ENCODE data around the gene GPR156. TPM values are rescaled to one million over a fixed set of nuclear protein-coding genes. Genes with fewer than 3 reads are reported as not detected.
"Not testable (repeated sequence)": the region's sequence is repeated elsewhere in the genome, so short reads cannot be mapped to it uniquely, and the experiment has no call there.

Gene GPR156
- polyA plus RNA-seq, 1 donor = 3.4 TPM

DNA sequence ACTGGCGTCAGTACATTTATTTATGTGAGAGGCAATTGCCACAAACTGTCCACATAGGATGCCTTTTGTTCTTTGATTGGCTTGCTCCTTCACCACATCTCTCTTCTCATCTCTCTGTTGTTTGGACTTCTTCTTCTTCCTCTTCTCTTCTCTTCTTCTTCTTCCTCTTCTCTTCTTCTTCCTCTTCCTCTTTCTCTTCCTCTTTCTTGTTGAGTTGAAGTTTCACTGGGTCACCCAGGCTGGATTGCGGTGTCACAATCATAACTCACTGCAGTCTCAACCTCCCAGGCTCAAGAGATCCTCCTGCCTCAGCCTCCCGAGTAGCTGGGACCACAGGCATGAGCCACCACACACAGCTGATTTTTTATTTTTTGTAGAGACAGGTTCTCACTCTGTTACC lies 123.1 kb downstream of the GPR156 start:
- DNase-seq = no peak

DNA sequence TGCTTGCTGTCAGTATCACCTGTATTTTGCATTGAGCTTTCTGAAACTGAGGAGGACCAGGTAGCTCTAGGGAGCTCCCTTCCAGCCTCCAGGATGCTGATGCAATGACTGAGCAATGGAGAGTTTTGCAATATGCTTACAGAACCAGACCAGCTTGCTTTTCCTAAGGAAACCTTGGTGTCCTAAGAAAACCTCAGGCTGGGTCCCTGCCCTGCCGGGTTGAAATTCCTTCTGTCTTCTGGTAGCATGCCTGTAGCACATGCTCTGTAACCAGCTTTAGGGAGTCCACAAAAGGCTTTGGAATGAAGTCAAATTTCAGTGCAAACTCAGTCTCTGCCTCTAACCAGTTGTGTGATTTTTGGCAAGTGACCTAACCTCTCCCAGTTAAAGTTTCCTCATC lies 125.0 kb downstream of the GPR156 start:
- DNase-seq = no peak

DNA sequence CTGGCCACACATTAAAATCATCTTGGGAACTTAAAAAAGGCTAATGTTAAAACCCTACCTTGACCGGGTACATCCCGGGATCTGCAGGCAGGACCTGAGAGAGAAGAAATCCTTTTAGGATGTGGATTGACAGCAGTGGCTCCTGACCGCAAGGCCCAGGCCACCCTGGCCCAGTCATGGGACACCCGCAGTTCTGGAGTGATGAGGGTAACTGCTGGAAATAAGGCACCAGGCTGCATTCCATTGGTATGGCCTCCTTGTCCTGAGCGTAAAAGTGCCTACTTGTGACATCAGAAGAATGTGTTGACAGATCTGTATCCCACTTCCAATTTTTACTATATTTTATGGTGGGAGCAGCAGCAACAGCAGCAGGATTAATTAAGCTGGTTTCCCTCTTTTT lies 127.3 kb downstream of the GPR156 start:
- DNase-seq = no peak

DNA sequence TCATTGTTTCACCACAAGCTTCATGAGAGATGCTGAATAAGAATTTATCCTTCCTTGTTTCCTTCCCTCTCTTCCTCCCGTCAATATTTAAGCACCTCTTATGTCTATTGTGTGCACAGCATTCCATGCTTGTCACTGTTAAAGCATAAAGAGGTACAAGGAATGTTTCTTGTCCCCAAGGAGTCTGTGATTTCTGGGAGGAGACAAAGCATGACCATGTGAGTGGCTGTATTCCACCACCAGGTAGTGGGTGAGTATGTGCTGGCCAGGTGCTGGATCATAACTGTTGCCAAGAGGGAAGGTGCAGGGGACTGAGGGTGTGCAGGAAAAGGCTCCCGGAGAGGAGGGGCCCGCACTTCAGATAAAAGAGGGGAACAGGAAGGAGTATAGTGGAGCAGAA lies 127.9 kb downstream of the GPR156 start:
- no peak for DNase-seq

DNA sequence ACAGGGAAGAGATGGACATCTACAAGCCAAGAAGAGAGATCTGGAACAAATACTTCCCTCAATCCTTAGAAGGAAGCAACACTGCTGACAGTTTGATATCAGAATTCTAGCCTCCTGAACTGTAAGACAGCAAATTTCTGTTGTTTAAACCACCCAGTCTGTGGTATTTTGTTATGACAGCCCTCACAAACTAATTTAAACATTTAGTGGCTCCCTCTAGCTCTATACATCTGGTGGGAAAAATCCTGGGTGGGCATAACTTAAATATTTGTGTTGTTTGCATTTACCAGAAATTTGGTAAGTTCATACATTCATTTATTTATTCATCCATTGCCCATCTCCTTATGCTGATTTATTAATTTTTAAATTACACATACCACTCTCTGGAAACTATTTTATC lies 128.3 kb downstream of the GPR156 start:
- DNase-seq = no peak

DNA sequence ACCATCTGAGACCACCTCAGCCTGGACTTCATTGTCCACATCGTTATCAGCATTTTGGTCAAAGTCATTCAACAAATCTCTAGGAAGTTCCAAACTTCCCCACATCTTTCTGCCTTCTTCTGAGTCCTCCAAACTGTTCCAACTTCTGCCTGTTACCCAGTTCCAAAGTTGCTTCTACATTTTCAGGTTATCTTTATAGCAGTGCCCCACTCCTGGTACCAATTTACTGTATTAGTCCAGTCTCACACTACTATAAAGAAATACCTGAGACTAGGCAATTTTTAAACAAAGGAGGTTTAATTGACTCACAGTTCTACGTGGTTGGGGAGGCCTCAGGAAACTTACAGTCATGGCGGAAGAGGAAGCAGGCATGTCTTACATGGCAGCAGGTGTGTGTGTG lies 129.3 kb downstream of the GPR156 start:
- not testable (repeated sequence) for DNase-seq

DNA sequence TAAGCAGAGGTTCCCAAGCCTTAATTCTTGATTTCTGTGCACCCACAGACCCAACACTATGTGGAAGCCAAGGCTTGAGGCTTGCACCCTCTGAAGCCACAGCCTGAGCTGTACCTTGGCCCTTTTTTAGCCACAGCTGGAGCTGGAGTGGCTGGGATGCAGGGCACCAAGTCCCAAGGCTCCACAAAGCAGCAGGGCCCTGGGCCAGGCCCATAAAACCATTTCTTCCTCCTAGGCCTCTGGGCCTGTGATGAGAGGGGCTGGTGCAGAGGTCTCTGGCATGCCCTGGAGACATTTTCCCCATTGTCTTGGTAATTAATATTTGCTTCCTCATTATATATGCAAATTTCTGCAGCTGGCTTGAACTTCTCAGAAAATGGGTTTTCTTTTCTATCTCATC lies 129.9 kb downstream of the GPR156 start:
- DNase-seq = no peak

DNA sequence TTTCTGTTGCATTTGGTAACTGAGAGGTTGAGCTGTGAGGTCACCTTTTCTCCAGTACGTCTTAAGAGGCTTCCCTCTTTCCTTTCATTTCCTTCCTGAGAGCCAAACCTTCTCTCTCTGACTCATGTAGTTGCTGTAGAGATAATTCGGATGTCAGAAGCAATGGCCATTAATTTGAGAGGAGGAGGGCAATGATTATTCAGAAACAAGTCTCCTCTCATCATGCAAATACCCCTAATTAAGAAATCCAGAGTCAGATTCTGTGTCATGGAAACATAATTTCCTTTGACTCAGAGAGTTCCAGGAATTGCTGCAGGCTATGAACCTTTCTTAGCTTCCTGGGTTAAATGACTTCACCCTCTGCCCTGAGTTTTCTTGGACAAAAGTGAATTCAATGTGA lies 131.7 kb downstream of the GPR156 start:
- no peak for DNase-seq

DNA sequence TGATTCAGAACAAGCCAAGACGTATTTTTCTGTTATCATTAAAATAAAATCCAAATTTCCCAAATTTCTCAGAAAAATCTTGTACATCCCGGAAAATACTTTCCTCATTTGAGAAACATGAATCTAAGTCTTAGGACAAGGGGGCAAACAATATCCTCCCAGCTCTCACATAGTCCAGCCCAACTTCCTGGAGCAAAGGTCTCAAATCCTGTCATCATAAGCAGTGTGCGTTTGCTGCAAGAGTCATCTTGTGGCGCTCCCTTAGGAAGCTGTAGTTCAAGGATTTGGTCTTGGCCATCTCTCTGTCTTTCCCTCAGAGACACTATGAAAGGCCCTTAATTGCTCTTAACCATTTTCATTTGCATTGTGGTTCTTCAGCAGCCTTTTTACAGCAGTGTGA lies 133.2 kb downstream of the GPR156 start:
- no peak for DNase-seq

DNA sequence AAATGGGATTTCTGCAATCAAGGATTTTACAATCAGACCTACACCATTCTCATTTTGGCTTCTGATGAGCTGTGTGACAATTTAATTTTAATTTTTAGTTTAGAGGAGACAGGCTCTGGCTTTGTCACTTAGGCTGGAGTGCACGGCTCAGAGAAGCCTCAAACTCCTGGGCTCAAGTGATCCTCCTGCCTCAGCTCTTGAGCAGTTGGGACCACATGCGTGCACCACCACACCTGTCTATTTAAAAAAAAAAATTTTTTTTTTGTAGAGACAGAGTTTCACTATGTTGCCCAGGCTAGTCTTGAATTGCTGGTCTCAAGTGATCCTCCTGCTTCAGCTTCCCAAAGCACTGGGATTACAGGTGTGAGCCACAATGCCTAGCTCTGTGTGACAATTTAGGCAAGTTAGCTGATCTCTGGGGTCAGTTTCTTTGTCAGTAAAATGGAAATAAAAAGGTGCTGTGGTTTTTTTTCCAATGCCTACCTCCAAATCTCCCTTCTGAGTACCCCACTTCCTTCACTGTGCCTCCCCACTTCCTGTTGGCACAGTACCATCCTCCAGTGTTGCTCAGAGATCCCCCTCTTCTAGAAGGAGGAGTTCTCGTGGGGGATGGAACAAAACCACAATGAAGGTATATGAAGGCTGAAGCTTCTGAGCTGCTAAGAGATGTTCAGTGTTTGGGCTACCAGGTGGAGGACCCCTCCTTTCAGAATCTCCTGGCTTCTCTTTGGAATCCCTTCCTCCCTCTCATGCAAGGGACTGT lies 136.7 kb downstream of the GPR156 start:
- DNase-seq = no peak

DNA sequence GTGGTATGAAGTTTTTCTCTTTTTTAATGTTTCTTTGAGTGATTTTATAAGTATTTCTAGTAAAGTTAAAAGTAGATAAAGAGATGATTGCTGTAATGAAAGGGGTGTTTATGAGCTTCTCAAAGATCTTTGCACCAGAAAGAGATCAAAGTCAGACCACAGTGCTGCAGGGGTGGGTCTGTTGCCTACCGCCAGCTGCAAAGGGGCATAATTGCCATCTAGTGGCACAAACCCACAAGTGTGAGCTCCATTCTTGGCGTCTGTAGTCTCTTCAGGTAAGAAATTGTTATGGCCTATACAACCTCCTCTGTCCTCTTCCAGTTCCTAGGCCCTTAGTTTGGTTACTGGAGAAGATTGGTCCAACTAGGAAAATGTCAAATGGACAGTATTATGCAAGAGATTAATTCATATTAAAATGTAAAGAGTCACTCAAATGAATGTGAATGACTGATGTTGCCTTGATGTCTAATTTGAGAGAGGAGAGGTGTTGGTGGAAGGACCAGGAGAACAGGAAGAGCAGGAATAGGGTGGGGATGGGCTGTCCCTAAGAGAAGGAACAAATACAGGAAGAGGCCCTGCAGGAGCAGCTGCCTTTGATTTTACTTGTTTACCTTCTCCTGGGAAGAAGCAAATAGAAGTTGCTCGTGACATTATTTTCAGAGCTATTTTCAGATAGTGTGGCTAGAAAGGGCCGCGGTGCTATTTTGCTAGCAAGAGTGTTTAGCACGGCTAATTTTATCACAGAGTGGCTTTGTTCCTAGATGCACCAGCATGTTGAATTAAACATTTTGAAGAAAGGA lies 137.8 kb downstream of the GPR156 start:
- no peak for DNase-seq

DNA sequence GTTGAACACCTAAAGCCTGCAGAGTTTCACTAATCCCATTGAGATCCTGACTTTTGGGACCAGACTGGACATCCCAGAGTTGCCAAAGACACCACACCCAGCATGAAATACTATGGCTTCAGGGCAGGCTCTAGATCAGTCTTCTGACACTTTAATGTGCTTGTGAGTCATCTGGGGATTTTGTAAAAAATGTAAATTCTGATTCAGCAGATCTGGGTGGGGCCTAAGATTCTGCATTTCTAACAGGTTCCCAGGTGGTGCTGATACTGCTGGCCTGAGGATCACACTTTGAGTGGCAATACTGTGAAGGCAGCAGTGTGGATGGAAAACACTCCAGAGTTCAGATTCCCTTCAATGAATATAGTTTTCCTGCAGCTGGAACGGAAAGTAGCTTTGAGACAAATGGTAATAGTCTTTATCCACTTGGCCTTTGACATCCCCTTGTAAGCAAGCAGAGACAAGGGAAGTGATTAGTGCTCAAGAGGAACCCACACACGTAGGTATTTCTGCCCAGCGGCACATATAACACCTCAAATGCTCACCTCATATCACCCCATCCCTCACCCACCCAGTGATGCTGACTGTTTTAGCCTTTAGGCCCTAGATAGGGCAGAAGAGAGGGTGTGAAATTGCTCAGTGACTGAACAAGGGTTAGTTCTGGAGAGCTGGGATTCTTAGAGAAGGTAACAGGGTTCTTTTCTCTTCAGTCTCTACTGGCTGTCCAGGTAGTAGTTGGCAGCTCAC lies 139.3 kb downstream of the GPR156 start:
- DNase-seq = no peak

DNA sequence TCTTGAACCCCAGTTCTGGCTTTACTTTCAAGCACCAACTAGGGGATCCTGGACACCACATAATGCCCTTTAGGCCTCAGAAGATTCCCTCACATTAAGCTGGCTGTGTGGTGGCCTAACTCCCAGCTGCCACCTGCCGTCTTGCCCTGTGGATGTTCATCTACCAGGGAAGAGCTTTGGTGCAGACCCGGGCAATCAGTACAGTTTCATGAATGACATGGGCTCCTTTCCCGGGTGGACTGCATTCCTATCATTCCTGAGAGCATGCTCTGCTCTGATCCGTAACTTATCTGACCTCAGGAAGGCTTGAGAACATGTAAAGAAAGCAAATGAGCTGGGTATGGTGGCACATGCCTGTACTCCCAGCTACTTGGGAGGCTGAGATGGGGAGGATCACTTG lies 140.8 kb downstream of the GPR156 start:
- peak; percentile 14 for DNase-seq

DNA sequence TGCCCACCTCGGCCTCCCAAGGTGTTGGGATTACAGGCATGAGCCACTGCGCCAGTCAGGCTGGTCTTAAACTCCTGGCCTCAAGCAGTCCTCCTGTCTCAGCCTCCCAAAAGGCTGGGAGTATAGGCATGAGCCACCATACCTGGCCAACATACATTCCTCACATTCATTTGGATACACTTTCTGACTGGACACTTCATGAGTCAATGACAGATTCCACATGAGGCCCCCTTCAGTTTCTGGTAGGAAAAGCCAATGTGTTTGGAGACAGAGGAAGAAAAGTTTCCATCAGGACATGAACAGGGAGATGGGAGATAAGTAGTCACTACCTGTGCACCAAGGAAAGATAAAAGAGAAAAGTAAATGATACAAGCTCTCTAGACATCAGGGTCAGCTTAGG lies 141.3 kb downstream of the GPR156 start:
- no peak for DNase-seq

DNA sequence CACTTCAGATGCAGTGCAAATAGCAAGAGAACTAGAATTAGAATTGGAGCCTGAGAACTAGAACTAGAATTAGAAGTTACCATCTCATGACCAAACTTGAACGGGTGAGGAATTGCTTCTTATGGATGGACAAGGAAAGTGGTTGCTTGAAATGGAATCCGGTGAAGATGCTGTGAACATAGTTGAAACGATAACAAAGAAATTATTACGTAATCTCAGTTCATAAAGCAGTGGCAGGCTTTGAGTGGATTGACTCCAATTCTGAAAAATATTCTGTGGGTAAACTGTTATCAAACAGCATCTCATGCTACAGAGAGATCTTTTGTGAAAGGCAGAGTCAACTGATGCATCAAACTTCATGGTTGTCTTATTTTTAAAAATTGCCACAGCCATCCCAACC lies 142.8 kb downstream of the GPR156 start:
- no peak for DNase-seq

DNA sequence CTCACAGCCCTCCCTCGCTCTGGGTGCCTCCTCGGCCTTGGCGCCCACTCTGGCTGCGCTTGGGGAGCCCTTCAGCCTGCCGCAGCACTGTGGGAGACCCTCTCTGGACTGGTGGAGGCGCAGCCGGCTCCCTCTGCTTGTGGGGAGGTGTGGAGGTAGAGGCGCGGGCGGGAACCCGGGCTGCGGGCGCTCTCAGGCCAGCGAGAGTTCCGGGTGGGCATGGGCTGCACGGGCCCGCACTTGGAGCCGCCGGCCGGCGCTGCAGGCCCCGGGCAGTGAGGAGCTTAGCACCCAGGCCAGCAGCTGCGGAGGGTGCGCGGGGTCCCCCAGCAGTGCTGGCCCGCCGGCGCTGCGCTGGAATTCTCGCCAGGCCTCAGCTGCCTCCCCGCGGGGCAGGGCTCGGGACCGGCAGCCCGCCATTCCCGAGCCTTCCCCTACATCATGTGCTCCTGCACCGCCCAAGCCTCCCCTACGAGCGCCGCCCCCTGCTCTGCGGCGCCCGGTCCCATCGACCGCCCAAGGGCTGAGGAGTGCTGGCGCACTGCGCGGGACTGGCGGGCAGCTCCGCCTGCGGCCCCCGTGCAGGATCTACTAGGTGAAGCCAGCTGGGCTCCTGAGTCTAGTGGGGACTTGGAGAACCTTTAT lies 144.8 kb downstream of the GPR156 start:
- DNase-seq = no peak

DNA sequence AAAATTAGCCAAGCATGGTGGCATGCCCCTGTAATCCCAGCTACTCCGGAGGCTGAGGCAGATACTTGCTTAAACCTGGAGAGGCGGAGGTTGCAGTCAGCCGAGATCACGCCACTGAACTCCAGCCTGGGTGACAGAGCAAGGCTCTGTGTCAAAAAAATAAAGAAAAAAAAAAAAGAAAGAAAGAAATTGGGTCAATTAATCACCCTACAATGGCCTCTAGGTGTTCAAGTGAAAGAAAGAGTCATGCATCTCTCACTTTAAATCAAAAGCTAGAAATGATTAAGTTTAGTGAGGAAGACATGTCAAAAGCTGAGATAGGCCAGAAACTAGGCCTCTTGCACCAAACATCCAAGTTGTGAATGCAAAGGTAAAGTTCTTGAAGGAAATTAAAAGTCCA lies 145.9 kb downstream of the GPR156 start:
- DNase-seq = no peak

DNA sequence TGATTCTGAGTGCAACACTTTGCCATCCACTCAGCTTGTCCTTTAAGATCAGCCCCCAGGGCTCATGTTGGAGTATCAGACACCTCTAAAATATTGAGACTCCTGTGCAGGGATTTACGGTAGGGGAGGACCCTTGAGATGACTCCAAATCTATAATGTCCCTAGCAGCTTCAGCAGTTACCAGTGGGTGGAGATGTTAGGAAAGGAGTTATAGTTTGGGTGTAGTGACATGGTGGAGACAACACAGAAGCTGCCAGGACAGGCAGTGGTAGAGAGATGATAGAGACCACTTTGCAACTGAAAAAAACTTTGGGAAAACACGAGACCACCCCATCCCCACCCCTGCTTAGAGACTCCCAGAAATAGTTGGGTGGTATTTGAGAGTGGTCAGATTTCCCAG lies 147.5 kb downstream of the GPR156 start:
- no peak for DNase-seq

DNA sequence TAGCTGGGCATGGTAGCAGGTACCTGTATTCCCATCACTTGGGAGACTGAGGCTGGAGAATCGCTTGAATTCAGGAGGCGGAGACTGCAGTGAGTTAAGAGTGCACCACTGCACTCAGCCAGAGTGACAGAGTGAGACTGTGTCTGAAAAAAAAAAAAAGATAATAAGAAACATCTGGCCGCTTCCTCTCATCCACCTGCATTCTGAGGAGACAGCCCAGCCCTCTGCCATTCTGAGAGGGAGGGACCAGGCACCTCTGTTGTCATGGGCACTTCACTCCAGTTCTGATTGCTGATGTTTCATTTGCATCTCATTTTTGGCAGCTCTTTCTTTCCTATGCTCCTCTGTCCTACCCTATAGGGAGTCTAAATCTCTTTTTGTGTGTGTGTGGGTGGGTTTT lies 154.4 kb downstream of the GPR156 start:
- no peak for DNase-seq

DNA sequence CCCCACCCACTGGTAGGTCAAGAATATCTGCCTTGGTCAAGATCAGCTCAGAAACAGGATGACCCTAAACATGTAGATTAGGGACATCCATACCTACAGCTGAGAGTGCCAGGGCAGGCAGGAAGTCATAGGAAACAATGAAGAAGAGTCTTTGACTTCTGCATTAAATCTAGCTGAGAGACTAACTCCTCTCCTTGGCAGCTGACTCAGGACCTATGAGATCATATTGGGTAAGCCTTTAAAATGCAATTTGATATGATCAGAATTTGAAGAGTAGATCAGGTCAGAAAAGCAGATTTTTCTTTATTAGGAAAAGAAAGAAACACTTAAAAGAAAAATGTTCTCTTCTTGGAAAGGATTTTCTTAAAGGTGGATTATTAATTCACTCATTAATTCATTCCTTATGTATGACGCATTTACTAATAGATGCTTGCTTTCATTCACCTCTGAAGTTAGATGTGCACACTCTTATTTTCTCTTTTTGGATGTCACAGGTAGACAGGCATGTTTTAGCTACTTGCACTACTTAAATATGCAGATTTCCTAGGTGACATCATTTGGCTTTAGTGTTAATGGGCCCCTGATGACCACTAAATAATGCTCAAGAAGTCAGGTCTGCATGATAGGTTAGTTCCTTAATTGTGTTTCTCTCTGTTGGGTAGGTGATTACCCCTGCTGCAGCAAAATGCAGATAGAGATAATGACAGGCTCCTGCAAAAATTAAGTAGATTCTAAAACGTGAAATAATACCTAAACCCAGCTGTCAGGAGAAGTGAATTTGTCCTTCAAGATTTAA lies 155.1 kb downstream of the GPR156 start:
- DNase-seq = no peak

DNA sequence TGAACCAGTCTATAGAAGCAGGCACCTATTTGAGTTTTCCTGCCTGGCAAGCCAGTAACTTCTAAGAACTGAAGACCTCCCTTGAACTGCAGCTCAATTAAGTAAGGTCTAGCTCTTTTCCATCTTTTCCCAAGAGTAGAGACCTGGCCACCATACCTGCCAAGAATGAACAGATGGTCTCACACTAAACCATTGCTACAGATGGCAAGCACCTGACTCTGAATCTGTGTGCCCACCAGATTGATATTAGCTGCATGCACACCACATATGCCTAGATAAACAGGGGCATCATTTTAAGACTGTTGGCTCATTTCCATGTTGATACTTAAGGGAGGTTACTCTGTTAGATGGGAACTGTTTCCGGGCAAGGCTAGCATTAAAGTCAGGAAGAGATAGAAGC lies 156.0 kb downstream of the GPR156 start:
- no peak for DNase-seq

DNA sequence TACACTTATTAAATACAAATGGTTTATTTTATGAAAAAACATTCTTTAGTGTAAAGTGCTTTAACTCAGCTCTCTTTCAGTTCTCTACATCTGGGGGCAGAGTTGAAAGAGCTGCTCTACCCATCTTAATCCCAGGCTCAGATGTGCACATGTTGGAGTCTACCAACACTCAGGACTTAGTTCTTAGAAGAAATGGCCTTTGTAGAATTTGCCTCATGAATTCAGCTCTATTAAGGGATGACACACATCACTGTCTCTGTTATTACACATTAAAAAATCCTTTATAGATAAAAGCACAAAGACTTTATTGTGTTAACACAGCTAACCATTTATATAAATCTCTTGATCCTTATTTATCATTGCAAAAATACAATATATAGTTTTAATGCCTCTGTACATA lies 159.0 kb downstream of the GPR156 start:
- DNase-seq = no peak

All from left kidney (tissue), 2 donors.